ENCODE results near the gene ZNF385C. TPM values are rescaled to one million over a fixed set of nuclear protein-coding genes. Genes with fewer than 3 reads are reported as not detected.

The ZNF385C gene
- total and polyA plus RNA-seq, 12 donors, result 0.07 to 0.16 (median 0.11) TPM; not detected in 6

DNA sequence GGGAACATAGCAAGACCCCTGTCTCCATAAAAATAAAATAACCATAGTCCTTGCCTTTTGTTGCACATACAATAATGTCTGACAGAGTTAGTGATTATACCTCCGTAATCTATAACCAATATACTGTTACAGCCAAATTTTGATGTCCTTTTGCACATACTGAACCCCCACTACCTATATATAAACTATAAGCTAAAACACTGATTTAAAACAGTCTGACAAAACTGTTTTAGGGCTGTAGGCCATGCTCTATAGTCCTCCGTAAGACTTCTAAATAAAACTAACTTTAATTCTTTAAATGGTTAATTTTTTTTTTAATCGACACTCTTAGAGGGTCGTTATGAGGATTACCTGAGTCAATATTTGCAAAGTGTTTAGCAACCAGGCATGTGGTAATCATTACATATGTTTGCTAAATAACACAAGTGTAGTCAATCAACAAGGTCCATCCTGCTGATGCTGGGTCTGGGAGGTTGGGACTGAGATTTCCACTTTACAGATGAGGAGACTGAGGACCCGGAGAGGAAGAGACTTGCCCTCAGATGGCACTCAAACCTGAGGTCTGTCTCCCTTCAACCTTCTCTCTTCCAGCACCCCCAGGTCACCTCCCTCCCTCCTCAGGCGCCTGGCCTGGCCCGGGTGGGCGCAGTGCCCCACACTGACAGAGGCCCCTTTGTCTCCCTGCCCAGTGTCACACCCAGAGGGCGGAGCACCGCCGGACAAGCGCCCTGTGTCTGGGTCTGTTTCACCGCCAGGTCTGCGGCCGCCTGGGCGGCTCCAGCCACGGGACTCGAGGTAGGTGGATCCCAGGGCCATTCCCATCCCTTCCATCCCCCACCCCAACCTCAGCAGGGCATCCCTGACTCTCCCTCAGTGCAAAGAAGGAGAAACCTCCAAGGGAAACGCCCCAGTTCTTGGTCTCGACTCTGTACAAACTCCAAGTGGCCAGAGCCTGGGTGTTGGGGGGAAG, 10.3 kb downstream of the ZNF385C start:
- H3K27me3 ChIP-seq, result peaks cover 4% of the 10 kb centered on the region
- intact Hi-C loops (cut with DNase I), result no loop called here
- H3K9me3 ChIP-seq (replicated peaks in 1 of 3), result no peaks in the 10 kb centered on the region
- TF ChIP-seq, protein P1, sequence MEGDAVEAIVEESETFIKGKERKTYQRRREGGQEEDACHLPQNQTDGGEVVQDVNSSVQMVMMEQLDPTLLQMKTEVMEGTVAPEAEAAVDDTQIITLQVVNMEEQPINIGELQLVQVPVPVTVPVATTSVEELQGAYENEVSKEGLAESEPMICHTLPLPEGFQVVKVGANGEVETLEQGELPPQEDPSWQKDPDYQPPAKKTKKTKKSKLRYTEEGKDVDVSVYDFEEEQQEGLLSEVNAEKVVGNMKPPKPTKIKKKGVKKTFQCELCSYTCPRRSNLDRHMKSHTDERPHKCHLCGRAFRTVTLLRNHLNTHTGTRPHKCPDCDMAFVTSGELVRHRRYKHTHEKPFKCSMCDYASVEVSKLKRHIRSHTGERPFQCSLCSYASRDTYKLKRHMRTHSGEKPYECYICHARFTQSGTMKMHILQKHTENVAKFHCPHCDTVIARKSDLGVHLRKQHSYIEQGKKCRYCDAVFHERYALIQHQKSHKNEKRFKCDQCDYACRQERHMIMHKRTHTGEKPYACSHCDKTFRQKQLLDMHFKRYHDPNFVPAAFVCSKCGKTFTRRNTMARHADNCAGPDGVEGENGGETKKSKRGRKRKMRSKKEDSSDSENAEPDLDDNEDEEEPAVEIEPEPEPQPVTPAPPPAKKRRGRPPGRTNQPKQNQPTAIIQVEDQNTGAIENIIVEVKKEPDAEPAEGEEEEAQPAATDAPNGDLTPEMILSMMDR (IDR thresholded peaks at IDR 0.05), result no peak
- TF ChIP-seq POLR2A (IDR thresholded peaks at IDR 0.05), result no peak
- H3K4me1 ChIP-seq (replicated peaks in 1 of 2), result no peaks in the 10 kb centered on the region
- H3K4me3 ChIP-seq, result no peak overlapping the region
- 70 to 73% (median 72%) methylated on average over 6 to 20 of the region's 20 CpGs for WGBS, 4 donors
- no peak for DNase-seq
- no peaks in the 10 kb centered on the region for H3K36me3 ChIP-seq (replicated peaks in 1 of 2)
- no peak overlapping the region for H3K27ac ChIP-seq

DNA sequence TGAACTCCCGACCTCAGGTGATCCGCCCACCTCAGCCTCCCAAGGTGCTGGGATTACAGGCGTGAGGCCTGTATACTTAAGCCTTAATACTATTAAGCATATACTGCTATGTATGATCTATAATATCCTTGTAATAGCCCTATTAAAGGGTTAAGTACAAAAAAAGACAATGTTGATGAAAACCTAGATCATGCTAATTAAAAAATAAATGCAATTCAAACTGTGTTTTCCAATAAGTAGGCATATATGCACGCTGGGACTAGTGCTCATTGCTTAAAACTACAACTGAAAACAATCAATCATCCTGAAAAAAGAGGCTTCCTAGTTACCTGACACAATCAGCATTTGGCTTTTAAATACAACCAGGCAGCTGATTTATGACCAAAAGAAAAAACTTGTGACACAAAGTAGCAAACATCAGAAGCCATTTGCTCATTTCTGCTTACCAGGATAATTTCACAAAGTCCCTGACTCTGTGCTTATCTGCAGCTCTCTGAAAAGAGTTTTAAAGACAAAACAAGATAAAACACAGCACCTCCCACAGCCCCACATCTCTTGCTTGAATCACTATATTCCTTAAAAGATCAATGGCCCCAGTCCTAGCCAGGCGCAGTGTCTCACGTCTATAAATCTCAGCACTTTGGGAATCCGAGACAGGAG, 11.1 kb downstream of the ZNF385C start:
- Histone ChIP-seq H3K36me3 (replicated peaks in 1 of 2) (no peaks in the 10 kb centered on the region), H3K27ac (no peak overlapping the region), H3K4me1 (replicated peaks in 1 of 2) (no peaks in the 10 kb centered on the region)

DNA sequence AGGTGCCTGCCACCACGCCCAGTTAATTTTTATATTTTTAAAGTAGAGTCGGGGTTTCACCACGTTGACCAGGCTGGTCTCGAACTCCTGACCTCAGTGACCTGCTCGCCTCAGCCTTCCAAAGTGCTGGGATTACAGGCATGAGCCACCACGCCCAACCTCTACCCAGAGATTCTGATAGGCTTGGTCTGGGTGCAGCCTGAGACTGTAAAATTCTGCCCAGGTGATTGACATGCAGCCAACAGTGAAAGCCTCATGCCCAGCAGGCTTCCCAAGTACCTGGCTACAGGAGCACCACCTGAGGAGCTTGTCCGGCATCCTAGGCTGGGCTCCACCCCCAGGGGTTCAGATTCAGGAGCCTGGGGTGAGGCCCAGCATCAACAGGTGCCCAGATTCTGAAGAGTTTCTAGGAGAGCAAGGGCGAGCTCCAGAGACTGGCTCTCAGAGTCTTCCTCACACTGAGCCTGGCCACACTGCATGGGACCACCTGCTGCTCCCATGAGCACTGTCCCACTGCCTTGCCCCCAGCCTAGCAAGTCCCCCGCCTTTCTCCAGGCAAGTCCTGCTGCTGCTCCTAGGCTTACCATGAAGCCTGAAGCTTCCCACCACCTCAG, 16.6 kb downstream of the ZNF385C start:
- Histone ChIP-seq H3K4me3 (no peak overlapping the region), H3K27me3 (no peaks in the 10 kb centered on the region), H3K4me1 (replicated peaks in 1 of 2) (no peaks in the 10 kb centered on the region), H3K36me3 (replicated peaks in 1 of 2) (no peaks in the 10 kb centered on the region), H3K27ac (no peak overlapping the region), H3K9me3 (replicated peaks in 1 of 3) (no peaks in the 10 kb centered on the region)
- no peak for DNase-seq
- TF ChIP-seq POLR2A (IDR thresholded peaks at IDR 0.05), result no peak
- TF ChIP-seq, protein P1 (IDR thresholded peaks at IDR 0.05), result no peak
- 84 to 92% (median 91%) methylated on average over 8 to 9 of the region's 9 CpGs for WGBS, 4 donors
- intact Hi-C loops (cut with DNase I), result no loop called here

More for the DNA sequence above, 11.1 kb downstream of the ZNF385C start:
- TF ChIP-seq POLR2A (IDR thresholded peaks at IDR 0.05), result no peak
- TF ChIP-seq, protein P1 (IDR thresholded peaks at IDR 0.05), result no peak
- intact Hi-C loops (cut with DNase I), result no loop called here
- Histone ChIP-seq H3K9me3 (replicated peaks in 1 of 3) (no peaks in the 10 kb centered on the region), H3K27me3 (peaks cover 4% of the 10 kb centered on the region), H3K4me3 (no peak overlapping the region)
- no peak for DNase-seq
- WGBS, 4 donors, result 45 to 63% (median 55%) methylated on average over 7 of the region's 7 CpGs

GRCh38 chr17:42079541-42079940, 18.7 kb downstream of the ZNF385C start:
- WGBS, 4 donors, result 76 to 86% (median 82%) methylated on average over 2 of the region's 2 CpGs
- H3K4me3 ChIP-seq, result no peak overlapping the region
- no peaks in the 10 kb centered on the region for H3K36me3 ChIP-seq (replicated peaks in 1 of 2)
- H3K9me3 ChIP-seq (replicated peaks in 1 of 3), result no peaks in the 10 kb centered on the region
- no peak for DNase-seq
- no peaks in the 10 kb centered on the region for H3K4me1 ChIP-seq (replicated peaks in 1 of 2)
- no peak for TF ChIP-seq POLR2A (IDR thresholded peaks at IDR 0.05)
- TF ChIP-seq, protein P1 (IDR thresholded peaks at IDR 0.05), result no peak
- H3K27me3 ChIP-seq, result no peaks in the 10 kb centered on the region
- intact Hi-C loops (cut with DNase I), result no loop called here
- no peak overlapping the region for H3K27ac ChIP-seq
